Small intestine (tissue), 7 donors: ENCODE data around the gene DENND4A. TPM values are rescaled to one million over a fixed set of nuclear protein-coding genes. Genes with fewer than 3 reads are reported as not detected.

Source experiments
- DNase-seq, 2 donors: peaks; one replicate each; pipeline versions ENCODE4 v3.0.0 to v3.0.0-alpha.2; 2013
- FAIRE-seq: peaks from 2 replicates; lab custom pipeline; 2012; peaks lifted over from hg19 to GRCh38; lab: Jason Lieb, UNC
- H3K27ac ChIP-seq, 3 donors: one replicate each; pipeline ENCODE4 v1.5.1; 2013; ENCODE audit warnings: low read length in 2 of 3, mild to moderate bottlenecking in 2 of 3, control low read depth in 1 of 3, inconsistent platforms in 1 of 3, low read depth in 1 of 3, moderate library complexity in 1 of 3
- H3K27me3 ChIP-seq, 3 donors: one replicate each; pipeline ENCODE4 v1.6.1; 2013; ENCODE audit warnings: low read length in 3 of 3, inconsistent platforms in 1 of 3; ENCODE audit not compliant: control insufficient read depth in 3 of 3, insufficient read depth in 3 of 3
- H3K36me3 ChIP-seq, 3 donors: one replicate each; pipeline ENCODE4 v1.6.1; 2013; ENCODE audit warnings: low read length in 3 of 3, inconsistent platforms in 1 of 3, low read depth in 1 of 3, mild to moderate bottlenecking in 1 of 3, moderate library complexity in 1 of 3; ENCODE audit not compliant: control insufficient read depth in 3 of 3, insufficient read depth in 2 of 3
- H3K4me1 ChIP-seq, 3 donors: one replicate each; pipeline ENCODE4 v1.6.1; 2013; ENCODE audit warnings: low read length in 2 of 3, inconsistent platforms in 1 of 3, low read depth in 1 of 3, mild to moderate bottlenecking in 1 of 3, moderate library complexity in 1 of 3; ENCODE audit not compliant: control insufficient read depth in 3 of 3, insufficient read depth in 2 of 3
- H3K4me3 ChIP-seq, 3 donors: one replicate each; pipeline ENCODE4 v1.5.1; 2013; ENCODE audit warnings: low read length in 3 of 3, control low read depth in 1 of 3, inconsistent platforms in 1 of 3, low read depth in 1 of 3, mild to moderate bottlenecking in 1 of 3, moderate library complexity in 1 of 3
- H3K9me3 ChIP-seq, 2 donors: one replicate each; pipeline ENCODE4 v1.6.1; 2013; ENCODE audit warnings: low read depth in 1 of 2, low read length in 1 of 2; ENCODE audit not compliant: control insufficient read depth in 2 of 2, insufficient read depth in 1 of 2
- WGBS, 3 donors: extraction: QIAGEN DNeasy Blood & Tissue Kit; methylation state at CpG; one replicate each; pipeline ENCODE4 v1.1.7; 2013; 5-methylcytosine and 5-hydroxymethylcytosine counted together
- polyA plus RNA-seq, 4 donors: library from polyadenylated mRNA; stranded (reverse) in 3 of 4; unstranded in 1 of 4; fragments of 200-250 nt in 3 of 4; fragments of 120-200 nt in 1 of 4; gene quantifications; one replicate each; pipeline versions ENCODE4 v1.2.1 to v1.2.3, GENCODE V29; 2013
- donor health status: healthy with polysubstance abuse.
- donor health status: control.
- donor health status: control.
- donor health status: Bipolar disorder and iron deficiency.
- donor health status: healthy.

DENND4A gene
- polyA plus RNA-seq, 4 donors, result 2.4 to 25.5 (median 6.6) TPM

DNA sequence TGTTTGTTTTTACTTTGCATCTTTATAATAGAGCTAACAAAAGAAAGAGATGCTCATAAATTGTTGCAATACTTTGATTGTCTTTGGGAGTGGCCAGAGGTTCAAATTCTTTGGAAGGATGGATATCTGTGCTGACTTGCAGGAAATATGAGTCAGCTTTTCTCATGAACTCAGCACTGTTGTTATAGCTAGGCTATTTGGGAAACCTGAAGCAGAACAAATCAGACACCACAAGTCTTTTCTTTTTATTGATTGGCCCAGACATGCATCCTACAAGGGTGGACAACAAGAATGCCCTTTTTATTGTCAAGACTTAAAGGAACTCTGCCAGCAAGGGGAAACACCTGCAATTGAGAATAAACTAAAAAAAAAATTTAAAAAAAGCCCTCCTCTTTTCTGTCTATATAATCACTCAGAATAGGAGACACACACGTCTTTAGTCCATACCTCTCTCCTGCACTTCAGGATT lies 4.6 kb upstream of the DENND4A start:
- Histone ChIP-seq H3K4me1 (peaks cover 0 to 10% (median 0%) of the 10 kb centered on the region in 3 donors), H3K27me3 (no peaks in the 10 kb centered on the region), H3K9me3 (no peaks in the 10 kb centered on the region), H3K36me3 (no peaks in the 10 kb centered on the region), H3K4me3 (no peak overlapping the region), H3K27ac (no peak overlapping the region)
- peak; percentile 54 to 63 for DNase-seq
- WGBS, 3 donors, result 54 to 76% (median 71%) methylated on average over 1 of the region's 1 CpG
- FAIRE-seq, result no peak

DNA sequence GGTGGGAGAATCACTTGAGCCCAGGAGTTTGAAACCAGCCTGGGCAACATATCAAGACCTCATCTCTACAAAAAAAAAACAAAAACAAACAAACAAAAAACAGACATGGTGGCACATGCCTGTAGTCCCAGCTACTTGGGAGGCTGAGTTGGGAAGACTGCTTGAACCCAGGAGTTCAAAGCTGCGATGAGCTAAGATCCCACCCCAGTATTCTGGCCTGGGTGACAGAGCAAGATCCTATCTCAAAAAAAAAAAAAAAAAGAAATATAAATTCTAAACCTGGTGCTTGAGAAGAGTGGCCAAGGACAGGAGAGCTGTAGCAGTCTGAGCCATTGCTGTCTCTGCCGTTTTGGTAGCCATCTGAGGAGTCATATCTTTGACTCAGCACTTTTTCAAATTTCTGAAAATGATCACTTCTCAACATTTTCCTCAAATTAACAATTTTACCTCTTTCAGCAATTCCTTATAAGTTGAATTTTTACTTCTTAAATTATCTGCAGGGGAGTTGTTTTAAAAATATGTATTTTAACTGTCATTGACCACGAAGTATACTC lies 3.6 kb upstream of the DENND4A start:
- no peak overlapping the region for H3K27ac ChIP-seq
- no peak for DNase-seq
- no peak overlapping the region for H3K4me3 ChIP-seq
- no peaks in the 10 kb centered on the region for H3K36me3 ChIP-seq
- no peaks in the 10 kb centered on the region for H3K9me3 ChIP-seq
- peaks cover 0 to 10% (median 0%) of the 10 kb centered on the region in 3 donors for H3K4me1 ChIP-seq
- 73 to 81% (median 80%) methylated on average over 3 of the region's 3 CpGs for WGBS, 3 donors
- no peak for FAIRE-seq
- H3K27me3 ChIP-seq, result no peaks in the 10 kb centered on the region

DNA sequence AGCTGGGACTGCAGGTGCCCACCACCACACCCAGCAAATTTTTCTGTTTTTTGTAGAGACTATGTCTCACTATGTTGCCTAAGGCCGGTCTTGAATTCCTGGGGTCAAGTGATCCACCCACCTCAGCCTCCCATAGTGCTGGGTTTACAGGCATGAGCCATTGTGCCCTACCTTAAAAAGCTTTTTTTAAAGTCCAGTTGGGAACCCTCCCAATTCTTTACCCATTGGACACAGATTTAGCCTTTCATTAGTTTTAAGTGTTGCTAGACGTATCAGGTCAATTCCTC lies 1.7 kb upstream of the DENND4A start:
- WGBS, 3 donors, result 98 to 99% (median 98%) methylated on average over 2 of the region's 2 CpGs
- H3K36me3 ChIP-seq, result no peaks in the 10 kb centered on the region
- no peak for FAIRE-seq

DNA sequence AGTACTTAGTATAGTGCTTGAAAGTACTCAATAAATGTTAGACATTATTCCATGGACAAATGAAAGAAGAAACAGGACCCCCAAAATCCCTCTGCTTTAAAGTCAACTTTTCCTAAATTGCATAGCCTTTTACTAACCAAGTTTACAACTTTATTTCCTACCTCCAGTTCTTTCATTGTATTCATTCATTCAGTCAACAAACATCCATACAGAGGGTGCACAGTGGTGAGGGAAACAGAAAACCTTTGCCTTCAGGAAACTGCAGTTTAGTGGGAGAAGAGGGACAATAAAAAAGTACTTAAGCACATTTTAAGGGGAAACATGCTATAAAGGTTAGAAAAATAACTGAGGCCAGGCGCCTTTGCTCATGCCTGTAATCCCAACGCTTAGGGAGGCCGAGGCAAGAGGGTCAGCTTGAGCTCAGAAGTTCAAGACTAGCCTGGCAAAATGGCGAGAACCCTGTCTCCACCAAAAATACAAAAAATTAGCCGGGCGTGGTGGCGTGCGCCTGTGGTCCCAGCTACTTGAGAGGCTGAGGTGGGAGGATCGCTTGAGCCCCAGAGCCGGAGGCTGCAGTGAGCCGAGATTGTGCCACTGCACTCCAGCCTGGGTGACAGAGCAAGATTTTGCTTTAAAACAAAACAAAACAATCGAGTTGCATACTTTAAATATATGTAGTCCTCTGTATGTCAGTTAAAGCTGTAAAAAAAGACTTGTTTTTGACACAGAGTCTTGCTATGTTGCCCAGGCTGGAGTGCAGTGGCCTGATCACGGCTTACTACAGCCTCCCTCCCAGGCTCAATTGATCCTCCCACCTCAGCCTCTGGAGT lies 1.1 kb upstream of the DENND4A start:
- H3K36me3 ChIP-seq, result no peaks in the 10 kb centered on the region
- H3K9me3 ChIP-seq, result no peaks in the 10 kb centered on the region
- WGBS, 3 donors, result 92 to 93% (median 92%) methylated on average over 13 of the region's 13 CpGs
- no peaks in the 10 kb centered on the region for H3K27me3 ChIP-seq
- peak overlapping the region; percentile 93 to 100 (median 99) for H3K27ac ChIP-seq
- DNase-seq (no peak), FAIRE-seq (no peak)
- peak overlapping the region in 2 of 3 donors; percentile 85 to 86 for H3K4me3 ChIP-seq
- H3K4me1 ChIP-seq, result peaks cover 0 to 14% (median 0%) of the 10 kb centered on the region in 3 donors

More for the DNA sequence above, 1.7 kb upstream of the DENND4A start:
- no peak overlapping the region for H3K4me3 ChIP-seq
- H3K27ac ChIP-seq, result no peak overlapping the region
- H3K4me1 ChIP-seq, result peaks cover 0 to 14% (median 0%) of the 10 kb centered on the region in 3 donors
- H3K9me3 ChIP-seq, result no peaks in the 10 kb centered on the region
- DNase-seq, result no peak
- no peaks in the 10 kb centered on the region for H3K27me3 ChIP-seq

DNA sequence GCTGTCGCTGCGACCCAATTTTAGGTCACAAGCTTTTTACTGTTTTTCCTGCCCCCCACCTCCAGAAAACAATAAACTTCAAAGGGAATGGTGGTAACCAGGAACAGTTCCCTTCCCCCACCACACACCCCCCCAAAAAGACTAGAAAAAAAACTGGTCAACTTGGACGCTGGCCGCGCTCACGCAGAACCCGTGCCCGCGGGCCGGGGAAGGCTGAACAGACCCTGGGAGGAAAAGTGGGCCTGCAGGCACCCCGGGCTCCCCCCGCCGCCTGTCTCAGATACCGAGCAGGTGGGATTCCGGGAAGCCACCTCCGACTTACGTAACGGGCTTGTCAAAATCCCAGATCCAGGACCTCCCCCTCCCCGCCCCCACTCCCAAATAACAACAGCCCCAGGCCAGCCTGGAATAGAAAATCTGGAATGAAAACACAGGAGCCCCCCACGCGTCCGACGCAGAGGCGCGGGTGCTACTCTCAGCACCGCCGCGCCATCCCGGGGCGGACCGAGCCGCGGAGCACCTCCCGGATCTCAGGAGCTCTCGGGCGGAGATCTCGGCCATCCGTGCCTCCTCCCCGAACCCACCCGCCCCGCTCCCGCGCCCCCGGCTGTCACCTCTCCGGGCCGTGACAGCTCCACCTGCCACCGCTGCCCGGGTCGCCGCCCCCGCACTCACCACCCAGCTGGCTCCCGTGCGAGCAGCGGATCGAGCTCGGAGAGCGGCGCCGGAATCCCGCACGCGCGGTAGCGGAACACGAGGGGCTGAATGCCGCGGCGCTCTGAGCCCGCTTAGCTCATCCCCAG lies 557 bp downstream of the DENND4A start:
- Histone ChIP-seq H3K27me3 (no peaks in the 10 kb centered on the region), H3K9me3 (no peaks in the 10 kb centered on the region), H3K27ac (peak overlapping the region; percentile 77 to 99 (median 96)), H3K4me1 (peaks cover 0 to 9% (median 2%) of the 10 kb centered on the region in 3 donors), H3K36me3 (no peaks in the 10 kb centered on the region), H3K4me3 (peak overlapping the region; percentile 85 to 100 (median 86))
- FAIRE-seq (no peak), DNase-seq (peak in 1 of 2 donors; percentile 78)
- WGBS, 3 donors, result 0 to 1% (median 0%) methylated on average over 54 to 69 of the region's 69 CpGs

DNA sequence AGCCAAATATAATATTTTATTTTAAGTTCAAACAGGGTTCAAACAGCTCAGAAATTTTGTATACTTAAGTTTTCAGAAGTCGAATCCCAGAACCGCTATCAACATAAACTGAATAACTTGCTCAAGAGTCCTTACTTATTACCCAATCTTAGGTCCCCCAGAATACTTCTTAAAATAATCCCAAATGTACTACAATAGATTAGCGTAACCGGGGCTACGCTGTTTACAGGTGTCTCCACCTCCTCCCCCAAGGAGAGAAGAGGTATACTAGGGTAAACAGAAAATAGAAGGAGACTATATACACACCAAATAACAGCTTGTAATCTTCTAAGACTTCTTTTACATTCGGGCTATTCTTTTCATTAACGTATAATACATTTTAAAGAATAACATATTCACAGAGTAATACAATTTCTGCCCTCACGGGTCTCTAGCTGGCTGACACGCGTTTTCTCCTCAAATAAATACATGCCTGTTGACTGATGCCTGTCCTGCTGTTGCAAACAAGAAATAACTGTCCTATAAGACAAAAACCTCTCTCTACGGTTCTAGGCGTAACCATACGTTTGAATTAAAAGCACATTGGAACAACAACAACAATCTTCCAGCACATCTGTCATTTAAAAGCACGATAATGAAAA lies 1.3 kb downstream of the DENND4A start:
- Histone ChIP-seq H3K27ac (peak overlapping the region; percentile 35 to 99 (median 96)), H3K9me3 (no peaks in the 10 kb centered on the region), H3K4me1 (peaks cover 0 to 9% (median 2%) of the 10 kb centered on the region in 3 donors), H3K4me3 (peak overlapping the region; percentile 85 to 100 (median 86)), H3K27me3 (no peaks in the 10 kb centered on the region), H3K36me3 (no peaks in the 10 kb centered on the region)
- 3 to 5% (median 4%) methylated on average over 14 of the region's 14 CpGs for WGBS, 3 donors
- FAIRE-seq, result no peak
- peak in 1 of 2 donors; percentile 20 for DNase-seq

DNA sequence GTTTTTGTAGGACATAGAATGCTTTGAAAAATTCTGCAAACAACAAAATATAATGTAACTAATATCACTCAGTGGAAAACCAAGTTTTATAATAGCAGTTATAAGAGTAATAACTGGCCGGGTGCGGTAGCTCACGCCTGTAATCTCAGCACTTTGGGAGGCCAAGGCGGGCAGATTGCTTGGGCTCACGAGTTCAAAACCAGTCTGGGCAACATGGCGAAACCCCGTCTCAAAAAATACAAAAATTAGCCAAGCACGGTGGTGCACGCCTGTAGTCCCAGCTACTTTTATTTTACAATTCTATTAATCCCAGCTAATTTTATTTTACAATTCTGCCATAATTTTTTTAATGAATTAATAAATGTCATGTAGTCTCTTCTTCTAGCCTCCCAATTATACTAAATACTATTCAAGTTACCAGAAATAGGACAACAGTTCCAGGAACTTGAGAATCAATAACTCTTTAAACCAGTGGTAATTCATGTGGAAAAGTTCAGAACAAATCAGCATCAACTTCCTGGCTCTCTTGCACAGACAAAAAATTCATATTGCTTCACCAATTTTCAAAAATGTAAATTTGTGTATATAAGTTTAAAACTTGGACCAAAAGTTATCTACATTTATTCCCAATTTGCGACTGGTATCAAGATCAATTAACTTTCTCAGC lies 2.2 kb downstream of the DENND4A start:
- WGBS, 3 donors, result 46 to 62% (median 60%) methylated on average over 10 of the region's 10 CpGs

More for the DNA sequence above, 2.2 kb downstream of the DENND4A start:
- no peak for FAIRE-seq
- H3K9me3 ChIP-seq, result no peaks in the 10 kb centered on the region
- peaks cover 0 to 3% (median 0%) of the 10 kb centered on the region in 3 donors for H3K36me3 ChIP-seq
- no peak overlapping the region for H3K27ac ChIP-seq
- H3K4me3 ChIP-seq, result no peak overlapping the region
- peaks cover 0 to 9% (median 2%) of the 10 kb centered on the region in 3 donors for H3K4me1 ChIP-seq
- H3K27me3 ChIP-seq, result no peaks in the 10 kb centered on the region
- DNase-seq, result no peak
